OCI-LY3 (cell line): ENCODE data around the gene OR6N1.

Experiments
- CTCF ChIP-seq: fragments of 200-600, 300-600 bp; sonication (generic); IDR thresholded peaks from 2 replicates; pipeline ENCODE4 v1.5.1; 2014; ENCODE audit warnings: antibody characterized with exemption, low read length, low read depth
- EZH2phosphoT487 ChIP-seq: fragments of 200-600 bp; shearing (Covaris generic); IDR thresholded peaks from 2 replicates; pipeline ENCODE4 v1.6.1; 2018; ENCODE audit warnings: antibody characterized with exemption, mixed run types, low read depth

DNA sequence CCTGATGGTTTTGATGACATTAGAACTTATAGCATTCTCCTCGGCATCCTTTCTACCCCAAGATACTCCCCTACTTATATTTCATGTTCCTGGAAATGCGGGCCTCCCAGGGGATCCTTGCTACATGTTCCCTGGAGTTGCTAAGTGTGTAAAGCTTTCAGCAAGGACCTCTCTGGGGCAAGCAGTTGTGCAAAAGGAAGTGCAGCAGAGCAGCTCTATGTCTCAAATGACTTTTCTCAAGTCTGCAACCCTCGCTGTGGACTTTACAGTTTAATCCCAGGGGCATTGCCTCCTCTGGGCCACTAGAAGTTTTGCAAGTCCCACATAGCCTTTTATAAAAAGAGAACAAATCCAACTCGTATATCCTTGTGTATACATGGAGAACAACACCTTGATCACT, 38.3 kb upstream of the OR6N1 start:
- TF ChIP-seq CTCF (no peak), EZH2phosphoT487 (no peak)
